Stimulated activated CD4-positive, alpha-beta T cell treated with anti-CD3 and anti-CD28 coated beads, TNF-alpha, amount 100 ng/mL, for 1 hour (primary cell): ENCODE data around the gene NPAP1.
"Not testable (repeated sequence)": the region's sequence is repeated elsewhere in the genome, so short reads cannot be mapped to it uniquely, and the experiment has no call there.

Source experiments
- DNase-seq, 3 donors: peaks; one replicate each; pipeline ENCODE4 v3.0.0-alpha.2; 2020; ENCODE audit warnings: low read depth in 3 of 3, low spot score in 1 of 3

Gene NPAP1, protein sequence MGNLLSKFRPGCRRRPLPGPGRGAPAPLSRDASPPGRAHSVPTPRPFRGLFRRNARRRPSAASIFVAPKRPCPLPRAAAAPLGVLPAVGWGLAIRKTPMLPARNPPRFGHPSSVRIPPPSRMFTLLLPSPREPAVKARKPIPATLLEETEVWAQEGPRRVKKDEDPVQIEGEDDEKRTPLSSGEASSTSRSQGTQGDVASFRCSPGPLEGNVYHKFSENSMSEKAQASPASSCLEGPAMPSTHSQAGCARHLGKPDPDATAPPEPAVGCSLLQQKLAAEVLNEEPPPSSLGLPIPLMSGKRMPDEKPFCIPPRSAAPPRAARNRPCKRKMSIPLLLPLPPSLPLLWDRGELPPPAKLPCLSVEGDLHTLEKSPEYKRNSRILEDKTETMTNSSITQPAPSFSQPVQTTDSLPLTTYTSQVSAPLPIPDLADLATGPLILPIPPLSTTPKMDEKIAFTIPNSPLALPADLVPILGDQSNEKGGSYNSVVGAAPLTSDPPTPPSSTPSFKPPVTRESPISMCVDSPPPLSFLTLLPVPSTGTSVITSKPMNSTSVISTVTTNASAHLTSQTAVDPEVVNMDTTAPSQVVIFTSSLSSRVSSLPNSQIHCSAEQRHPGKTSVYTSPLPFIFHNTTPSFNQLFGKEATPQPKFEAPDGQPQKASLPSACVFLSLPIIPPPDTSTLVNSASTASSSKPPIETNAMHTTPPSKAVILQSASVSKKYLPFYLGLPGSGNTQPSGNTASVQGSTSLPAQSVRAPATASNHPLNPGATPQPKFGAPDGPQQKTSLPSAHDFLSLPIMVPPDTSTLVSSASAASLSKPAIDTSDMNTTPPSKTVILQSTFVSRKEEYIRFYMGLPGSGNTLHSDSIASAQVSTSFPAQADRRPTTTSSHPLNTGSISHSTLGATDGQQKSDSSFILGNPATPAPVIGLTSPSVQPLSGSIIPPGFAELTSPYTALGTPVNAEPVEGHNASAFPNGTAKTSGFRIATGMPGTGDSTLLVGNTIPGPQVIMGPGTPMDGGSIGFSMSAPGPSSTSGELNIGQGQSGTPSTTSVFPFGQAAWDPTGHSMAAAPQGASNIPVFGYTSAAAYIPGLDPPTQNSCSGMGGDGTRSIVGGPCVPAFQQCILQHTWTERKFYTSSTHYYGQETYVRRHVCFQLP

DNA sequence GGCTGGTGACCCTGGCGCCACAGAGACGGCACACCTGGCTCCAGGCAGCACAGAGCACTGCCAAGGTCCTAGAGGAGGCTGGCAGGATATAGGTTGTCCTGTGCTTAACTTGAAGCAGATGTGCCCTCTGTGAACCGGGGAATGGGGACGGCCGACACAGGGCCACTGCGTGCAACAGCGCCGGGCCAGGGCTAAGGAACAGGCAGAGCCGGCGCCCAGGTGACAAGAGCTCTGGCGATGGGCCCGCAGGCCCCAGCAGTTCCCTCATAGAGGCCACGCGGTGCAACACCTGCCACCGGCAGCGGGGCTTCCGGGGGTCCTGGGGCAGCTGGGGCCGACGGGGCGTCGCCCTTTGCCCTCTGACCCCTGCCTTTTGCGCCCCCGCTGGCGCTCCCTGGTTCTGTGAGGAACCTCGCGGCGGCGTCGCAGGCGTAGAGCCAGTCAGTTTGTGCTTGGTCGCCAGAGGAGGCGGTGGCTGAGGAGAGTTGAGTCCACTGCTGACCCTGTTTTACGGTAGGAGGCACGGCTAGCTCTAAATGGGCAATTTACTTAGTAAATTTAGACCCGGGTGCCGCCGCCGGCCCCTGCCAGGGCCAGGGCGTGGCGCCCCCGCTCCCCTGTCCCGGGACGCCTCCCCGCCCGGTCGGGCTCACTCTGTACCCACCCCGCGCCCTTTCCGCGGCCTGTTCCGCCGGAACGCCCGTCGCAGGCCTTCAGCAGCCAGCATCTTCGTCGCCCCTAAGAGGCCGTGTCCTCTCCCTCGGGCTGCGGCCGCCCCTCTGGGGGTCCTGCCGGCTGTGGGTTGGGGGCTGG is at the start of gene NPAP1:
NPAP1 (plus strand) TSS at position 444 of the 813 bp plus-strand sequence; CDS start at position 537, 93 bp downstream.
- DNase-seq = no peak

DNA sequence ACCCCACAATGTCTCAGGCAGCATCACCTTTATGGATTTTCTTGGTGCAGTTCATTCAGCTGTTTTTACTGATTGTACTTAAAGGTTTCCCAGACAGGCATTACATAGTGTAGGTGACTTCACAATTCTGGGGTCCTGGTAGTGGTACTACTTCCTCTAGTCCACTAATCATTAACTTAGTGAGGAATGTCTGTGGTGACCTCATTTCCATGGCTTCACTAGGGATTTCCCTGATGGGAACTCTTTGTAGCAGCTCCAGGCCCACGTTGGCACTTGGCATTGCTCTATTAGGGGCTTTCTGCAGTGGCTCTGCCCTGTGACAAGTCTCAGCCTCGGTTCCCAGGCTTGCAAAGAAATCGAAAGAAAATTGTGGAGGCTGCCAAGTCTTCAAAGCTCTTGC is 48.1 kb upstream of the NPAP1 start:
- no peak for DNase-seq

DNA sequence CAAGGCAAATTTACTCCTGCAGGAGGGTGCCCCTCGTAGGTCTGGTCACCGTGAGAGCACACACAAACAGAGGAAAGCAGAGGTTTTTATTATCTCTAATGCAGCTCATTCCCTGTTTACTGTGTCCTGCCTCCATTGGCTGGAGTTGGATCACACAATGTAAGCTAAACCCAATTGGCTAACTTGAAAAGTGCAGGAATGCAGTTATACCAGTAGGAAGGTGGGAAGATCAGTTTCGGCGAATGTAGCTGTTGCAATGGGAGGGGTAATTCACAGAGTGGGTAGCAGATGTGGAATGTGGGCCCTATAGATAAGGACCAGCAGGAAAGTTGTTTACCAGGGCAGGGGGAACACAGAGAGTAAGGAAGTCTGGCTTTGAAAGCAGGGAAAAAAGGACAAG is 42.5 kb upstream of the NPAP1 start:
- no peak for DNase-seq

DNA sequence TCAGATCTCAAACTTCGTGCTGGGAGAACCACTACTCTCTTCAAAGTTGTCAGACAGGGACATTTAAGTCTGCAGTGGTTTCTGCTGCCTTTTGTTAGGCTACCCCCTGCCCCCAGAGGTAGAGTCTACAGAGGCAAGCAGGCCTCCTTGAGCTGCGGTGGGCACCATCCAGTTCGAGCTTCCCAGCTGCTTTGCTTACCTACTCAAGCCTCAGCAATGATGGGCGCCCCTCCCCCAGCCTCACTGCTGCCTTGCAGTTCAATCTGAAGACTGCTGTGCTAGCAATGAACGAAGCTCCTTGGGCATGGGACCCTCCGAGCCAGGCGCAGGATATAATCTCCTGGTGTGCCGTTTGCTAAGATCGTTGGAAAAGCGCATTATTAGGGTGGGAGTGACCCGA is 36.2 kb upstream of the NPAP1 start:
- not testable (repeated sequence) for DNase-seq

DNA sequence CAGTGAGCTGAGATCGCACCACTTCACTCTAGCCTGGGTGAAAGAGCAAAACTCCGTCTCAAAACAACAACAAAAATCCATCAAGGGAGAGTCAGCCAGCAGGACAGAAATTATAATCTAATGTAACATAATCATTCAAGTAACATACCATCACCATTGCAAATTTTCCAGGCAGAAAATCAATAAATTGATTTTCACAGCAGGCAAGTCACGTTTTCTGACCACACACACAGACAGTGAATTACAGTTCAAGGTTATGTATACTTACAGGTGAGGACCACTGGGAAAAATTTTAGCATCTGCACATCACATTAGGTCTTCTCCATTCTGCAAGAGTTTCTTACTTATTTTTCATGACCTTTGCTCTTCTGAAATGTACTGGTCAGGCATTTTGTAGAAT is 29.9 kb upstream of the NPAP1 start:
- no peak for DNase-seq

DNA sequence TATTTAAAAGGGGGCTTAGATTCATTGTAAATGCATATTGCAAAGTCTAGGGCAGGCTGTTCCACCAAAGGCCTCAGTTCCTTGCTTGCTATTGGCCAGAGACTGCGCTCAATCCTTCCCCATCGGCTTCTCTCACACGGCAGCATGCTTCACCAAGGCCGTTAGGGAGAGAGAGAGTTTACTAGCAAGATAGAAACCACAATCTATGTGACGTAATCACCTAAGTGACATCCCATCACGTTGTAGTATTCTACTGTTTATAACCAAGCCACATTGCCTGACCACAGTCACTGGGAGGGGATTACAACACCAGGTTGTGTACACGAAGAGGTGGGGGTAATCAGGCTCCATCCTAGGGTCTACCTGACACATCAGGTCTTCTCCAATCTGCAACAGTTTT is 16.0 kb upstream of the NPAP1 start:
- no peak for DNase-seq

DNA sequence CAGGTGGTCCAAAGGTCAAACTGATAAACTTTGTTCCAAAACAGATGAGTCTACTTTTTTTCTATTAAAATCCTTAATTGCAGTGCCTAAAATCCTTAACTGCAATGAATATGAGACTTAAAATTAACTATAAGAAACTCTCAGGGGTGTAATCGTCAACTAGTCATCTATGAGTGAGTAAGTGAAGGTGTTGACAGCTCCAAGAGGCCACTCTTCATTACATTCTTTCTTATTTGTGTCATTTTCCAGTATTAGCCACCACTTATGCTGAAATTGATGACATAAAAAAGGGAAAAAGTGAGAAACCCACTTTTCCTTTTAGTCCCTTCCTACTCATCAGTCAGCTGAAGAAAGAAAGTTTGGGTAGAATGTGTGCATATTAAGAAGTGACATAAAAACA is 12.6 kb upstream of the NPAP1 start:
- no peak for DNase-seq

DNA sequence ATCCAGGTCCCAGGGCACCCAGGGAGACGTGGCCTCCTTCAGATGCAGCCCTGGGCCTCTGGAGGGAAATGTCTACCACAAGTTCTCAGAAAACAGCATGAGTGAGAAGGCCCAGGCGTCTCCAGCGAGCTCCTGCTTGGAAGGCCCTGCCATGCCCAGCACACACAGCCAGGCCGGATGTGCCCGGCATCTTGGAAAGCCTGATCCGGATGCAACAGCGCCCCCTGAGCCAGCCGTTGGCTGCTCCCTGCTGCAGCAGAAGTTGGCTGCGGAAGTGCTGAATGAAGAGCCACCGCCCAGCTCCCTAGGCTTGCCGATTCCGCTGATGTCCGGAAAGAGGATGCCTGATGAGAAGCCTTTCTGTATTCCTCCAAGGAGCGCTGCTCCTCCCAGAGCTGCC is 856 bp downstream of the NPAP1 start:
- DNase-seq = no peak

DNA sequence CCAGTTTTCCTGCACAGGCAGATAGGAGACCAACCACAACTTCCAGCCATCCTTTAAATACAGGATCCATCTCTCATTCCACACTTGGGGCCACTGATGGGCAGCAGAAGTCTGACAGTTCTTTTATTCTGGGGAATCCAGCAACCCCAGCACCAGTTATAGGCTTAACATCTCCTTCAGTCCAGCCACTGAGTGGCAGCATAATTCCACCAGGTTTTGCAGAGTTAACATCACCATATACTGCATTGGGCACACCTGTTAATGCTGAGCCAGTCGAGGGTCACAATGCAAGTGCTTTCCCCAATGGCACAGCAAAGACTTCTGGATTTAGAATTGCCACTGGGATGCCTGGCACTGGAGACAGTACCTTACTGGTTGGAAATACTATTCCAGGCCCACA is 2.9 kb downstream of the NPAP1 start:
- no peak for DNase-seq

DNA sequence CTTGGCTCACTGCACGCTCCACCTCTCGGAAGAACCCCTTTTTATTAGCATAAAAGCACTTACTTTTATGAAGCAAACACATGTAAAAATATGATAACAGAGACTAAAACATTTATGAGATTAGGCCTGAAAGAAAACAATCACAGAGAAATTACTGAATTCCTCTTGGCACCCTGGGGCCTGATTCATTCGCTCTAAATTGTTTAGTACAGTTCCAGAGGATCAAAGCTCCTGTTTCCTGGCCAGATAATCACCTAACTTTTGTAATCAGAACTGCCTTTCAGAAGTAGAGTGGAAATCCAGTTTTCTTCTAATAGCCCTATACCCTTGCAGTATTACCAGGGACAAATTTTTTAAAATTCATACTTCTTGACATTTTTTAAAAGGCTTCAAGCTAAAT is 6.4 kb downstream of the NPAP1 start:
- no peak for DNase-seq

DNA sequence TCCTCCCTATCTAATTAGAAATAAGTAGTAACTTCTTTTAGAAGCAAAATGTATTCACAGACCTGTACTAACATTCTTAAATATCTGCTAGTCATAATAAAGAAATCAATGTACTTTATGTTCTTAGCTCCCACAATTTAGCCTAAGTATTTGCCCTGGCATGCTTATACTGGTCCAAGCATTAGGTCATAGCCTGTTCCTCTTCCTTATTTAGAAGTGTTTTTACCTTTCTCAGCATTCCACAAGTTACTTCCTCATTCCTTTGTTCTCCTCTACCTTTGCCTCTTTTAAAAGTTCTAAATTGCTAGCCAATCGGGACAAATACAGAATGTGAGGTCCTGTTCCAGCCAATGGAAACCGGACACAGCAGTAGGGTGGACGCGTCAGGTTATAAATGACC is 7.3 kb downstream of the NPAP1 start:
- DNase-seq = not testable (repeated sequence)

DNA sequence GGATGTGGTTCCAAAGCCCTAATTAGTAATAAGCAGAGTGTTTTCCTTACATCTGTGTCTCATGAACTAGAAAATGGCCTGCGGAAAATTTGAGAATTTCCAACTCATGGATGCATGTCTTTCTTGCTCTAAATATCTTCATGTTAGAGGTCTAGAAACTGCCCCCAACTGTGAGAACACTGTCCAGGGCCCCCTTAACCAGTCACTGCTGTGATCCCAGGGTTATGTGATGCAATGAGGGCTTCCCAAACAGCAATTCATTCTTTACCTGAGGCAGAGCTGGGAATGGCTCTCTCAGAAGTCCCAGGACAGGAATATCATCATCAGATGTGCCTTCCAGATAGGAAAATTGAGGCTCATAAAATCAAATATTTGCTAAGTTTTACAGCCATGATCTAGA is 8.2 kb downstream of the NPAP1 start:
- DNase-seq = no peak

DNA sequence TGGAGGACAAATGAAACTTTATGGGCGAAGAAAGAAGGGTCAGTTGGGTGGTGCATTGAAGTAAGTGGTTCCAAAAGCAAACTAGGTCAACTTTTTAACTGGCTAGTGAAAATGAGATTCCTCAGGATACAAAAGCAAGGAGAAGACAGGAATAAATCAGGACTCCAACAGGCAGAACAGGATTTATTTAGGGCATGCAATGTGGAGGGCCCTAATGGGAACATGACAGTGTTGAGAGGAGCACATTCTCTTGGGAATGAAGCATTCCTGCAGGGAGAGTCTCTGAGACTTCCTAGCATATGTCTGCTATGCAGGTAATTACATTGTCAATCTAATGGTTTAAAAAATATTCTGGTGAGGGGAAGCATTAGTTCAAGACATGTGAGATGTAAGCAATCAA is 8.7 kb downstream of the NPAP1 start:
- no peak for DNase-seq

DNA sequence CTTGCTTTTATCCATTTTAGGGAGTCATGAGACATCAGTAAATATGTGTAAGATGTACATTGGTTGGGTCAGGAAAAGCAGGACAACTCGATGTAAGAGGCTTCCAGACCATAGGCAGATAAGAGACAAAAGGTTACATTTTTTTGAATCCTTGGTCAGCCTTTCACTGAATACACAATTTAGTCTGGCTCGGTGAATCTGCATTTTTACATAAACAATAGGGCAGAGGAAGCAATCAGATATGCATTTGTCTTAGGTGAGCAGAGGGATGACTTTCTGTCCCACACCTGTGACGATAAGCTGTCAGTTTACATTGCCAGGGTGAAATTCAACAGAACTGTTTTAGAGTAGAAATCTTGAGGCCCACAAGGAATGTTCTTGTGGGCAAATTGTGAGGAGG is 20.6 kb downstream of the NPAP1 start:
- DNase-seq = no peak

DNA sequence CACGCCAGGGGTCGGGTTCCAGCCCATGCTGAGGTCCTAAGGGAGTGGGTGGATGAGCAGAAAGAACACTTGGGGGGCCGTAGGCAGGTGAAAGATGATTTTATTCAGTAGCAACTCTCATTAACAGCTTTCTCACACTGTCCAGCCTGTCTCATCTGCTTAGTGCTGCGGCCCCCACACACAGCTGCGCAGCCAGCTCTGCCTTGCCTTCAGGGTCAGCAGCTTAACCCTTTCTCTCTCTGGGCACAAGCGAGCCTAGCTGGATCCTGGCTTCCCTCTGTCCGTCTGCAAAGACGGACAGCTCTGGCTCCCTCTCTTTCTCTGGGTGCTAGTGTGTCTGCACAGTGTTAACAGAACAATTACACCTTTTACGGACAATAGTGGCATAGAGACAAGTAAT is 21.3 kb downstream of the NPAP1 start:
- DNase-seq = no peak

DNA sequence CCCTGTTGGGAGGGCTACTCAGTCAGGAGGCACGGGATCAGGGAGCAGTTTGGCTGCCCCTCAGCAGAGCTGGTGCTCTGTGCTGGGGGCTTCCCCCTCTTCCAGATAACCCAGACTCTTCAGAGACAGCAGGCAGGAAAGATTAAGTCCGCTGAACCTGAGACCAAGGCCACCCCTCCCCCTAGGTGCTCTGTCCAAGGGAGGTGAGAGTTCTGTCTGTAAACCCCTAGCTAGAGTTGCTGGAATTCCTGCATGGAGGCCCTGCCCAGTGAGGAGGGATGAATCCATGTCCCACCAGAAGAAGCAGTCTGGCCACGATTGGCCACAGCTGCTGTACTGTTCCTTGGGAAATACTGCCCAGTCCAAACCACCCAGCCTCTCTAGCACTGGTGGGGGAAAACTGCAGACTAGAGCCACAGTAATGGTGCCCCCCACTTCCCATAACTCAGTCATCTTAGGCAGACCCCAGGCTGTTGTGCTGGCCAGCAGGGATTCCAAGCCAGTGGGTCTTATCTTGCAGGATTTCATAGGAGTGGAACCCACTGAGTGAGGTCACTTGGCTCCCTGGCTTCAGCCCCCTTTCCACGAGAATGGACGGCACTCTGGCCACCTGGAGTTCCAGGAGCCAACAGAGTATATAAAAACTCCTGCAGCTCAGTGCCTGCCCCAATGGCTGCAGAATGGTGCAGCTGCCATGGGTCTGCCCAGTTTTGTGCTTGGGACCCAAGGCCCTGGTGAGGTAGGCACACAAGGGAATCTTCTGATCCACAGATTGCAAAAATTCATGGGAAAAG is 42.9 kb downstream of the NPAP1 start:
- no peak for DNase-seq

DNA sequence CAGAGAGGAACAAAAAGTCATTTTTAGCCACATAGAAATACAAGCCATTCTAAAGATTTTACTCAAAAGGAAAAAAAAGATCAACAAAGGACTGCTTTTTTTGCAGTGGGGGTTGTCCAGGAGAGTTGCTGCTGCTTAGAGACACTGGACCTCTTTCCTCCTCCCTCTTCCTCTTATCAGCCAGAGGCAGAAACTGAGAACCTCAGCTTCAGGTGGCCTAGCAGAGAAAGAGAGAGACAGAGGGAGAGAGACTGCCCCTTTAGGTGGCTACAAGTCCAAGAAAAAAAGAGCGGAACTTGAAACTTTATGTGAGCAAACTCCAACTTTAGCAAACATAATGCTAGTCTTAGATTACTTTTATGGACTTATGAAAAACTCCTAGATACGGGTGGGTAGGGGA is 54.2 kb downstream of the NPAP1 start:
- no peak for DNase-seq
